GM18870 (cell line): ENCODE data around the gene KCNT1.
"Not testable (repeated sequence)": the region's sequence is repeated elsewhere in the genome, so short reads cannot be mapped to it uniquely, and the experiment has no call there.

ENCODE experiments used
- ATAC-seq: cut with Tn5 transposase; IDR thresholded peaks from one replicate; pipeline ENCODE4 v1.9.1; 2021; ENCODE audit warnings: moderate library complexity; ENCODE audit not compliant: unreplicated experiment

The KCNT1 gene

DNA sequence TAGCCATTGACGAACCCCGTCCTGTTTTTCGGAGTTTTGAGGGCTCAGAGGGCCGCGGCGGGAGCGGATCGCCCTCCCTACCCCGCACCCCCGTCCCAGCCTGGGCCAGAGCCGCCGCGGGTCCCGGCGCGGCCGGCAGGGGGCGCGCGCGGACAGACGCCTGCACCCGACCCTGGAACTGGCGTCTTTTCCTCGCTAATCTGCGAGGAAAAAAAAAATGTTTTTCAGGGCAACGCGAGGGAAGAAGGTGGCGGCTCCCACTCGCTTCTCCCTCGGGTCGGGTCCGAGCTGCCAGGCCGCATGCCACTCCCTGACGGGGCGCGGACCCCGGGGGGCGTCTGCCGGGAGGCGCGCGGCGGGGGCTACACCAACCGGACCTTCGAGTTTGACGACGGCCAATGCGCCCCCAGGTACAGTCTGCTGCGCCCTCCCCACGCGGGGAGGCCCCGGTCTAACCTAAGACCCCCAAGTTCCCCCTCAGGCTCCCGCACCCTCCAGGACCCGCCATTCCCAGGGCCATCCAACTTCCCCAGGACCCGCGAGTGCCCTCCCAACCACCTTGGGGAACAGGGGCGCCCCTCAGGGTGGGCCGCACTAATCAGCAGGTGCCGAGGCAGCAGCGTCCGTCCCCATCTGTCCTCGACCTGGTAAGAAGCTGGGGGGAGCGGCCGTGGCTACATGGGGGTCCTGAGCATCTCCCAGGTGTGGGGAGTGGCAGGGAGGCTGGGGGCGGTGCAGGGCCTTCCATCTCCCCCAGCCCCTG is at the start of gene KCNT1:
Gene KCNT1 (plus strand): TSS at position 227 of the 763 bp plus-strand sequence. CDS start 74 bp downstream, at position 301.
- ATAC-seq, result no peak

DNA sequence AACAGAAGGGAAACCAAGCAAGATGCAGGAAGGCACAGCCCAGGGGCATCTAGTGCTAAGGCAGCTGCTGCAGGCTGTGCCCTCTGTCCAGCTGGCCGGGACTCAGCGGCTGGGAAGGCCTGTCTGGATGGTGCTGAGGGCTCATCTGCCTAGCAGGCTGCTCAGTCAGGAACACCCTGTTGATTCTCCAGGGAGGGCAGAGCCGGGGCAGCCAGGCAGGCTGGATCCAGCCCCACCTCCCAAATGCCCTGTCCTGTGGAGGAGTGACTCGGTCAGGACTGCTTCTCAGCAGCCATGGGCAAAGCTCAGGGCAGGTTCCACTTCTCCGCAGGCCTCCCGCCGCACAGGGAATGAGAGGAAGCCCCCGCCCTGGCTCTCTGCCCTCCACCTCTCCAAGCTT is 46.7 kb upstream of the KCNT1 start:
- no peak for ATAC-seq

- ATAC-seq, result no peak
Measured at GRCh38 chr9:135657416-135657815, 44.6 kb upstream of the KCNT1 start.

DNA sequence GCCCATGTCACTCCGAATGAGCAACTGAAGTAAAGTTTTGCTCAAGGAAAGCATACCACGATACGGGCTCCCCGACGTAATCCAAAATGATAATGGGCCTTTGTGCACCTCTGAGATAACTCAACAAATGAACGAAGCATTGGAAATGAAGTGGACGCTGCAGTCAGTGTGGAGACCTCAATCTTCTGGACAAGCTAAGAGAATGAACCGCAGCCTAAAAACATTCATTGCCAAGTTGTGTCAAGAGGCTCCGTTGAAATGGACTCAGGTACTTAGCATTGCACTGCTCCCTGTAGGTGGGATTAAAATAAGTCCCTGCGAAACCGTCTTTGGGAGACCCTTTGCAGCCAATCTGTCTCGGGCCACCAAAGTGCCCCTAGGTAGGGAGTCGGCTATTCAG is 42.7 kb upstream of the KCNT1 start:
- ATAC-seq, result no peak

- ATAC-seq, result no peak
Measured at GRCh38 chr9:135660407-135660806, 41.6 kb upstream of the KCNT1 start.

DNA sequence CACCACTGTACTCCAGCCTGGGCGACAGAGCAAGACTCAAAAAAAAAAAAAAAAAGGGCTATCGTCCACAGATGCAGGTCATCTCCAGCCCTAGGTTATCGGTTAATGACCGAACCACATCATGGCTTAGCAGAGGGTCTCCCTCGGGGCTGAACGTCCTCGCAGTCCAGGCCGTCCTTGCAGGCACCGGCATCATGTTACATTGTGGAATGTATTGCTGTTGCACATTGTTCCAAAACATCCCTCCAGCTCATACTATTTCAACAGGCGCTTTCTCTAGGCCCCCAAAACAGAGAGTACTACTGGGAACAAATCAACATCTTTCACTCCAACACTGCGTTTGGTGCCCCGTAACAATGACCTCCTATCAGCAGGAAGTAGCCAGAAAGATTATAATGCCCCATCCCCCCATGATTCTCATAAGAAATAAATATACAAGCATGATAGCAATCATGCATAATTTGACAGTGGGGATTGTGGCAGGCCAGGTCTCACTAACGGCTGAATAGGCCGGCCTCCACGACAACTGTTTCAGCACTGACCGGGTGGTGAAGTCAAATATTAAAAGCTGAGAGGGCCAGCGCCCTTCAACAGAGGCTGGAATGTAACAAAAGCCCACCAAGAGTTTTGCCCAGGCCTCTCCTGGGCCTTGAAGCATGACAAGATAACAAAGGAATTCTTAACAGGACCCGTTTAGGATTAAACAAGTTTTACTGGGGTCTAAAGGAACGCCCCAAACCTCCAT is 40.0 kb upstream of the KCNT1 start:
- no peak for ATAC-seq

DNA sequence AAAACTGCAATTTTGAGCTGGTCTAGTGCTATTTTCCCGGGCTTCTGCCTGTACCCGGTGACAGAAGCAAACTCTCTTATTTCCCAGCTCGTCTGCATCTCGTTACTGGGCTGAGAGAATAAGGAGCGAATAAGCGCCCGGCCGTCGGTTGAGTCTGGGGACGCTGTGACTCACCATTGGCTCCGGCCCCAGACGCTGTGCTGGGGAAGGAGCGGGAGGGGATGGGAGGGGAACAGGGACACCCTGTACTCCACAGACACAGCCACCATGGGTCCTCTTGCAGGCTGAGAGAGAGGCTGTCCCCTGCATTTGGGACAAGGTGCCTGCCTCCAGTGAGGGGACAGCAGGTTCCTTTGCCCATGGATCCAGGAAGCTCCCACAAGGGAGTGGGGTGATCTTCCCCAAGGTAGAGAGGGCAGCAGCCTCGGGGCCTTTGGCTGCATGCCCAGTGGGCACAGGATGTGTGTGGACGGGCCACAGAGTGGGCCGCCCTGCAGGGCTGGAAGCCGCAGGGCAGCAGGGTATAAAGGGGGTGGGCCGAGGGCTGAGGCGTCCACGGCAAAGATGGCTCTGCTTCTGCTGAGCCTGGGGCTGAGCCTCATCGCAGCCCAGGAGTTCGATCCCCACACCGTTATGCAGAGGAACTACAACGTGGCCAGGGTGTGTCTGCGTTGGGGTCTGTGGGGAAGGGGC is 39.1 kb upstream of the KCNT1 start, which contains the start of gene LCN9:
Gene LCN9 (plus strand): TSS at position 552 of the 693 bp plus-strand sequence. CDS start 13 bp downstream, at position 565.
- ATAC-seq, result no peak

DNA sequence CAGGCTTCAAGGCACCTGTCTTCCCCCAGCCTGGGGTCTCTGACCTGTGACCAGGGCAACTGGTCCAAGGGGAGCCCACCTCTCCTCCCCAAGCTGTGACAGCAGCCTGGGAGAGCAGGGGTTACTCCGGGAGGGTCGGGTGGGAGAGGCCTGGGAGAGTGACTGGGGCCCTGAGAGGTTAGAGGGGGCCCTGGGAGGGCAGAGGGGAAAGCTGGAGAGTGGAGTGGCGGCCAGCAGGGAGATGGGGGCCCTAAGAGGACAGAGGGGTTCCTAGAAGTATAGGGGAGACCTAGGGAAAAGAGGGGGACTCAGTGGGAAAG is 38.6 kb upstream of the KCNT1 start:
- ATAC-seq, result no peak

DNA sequence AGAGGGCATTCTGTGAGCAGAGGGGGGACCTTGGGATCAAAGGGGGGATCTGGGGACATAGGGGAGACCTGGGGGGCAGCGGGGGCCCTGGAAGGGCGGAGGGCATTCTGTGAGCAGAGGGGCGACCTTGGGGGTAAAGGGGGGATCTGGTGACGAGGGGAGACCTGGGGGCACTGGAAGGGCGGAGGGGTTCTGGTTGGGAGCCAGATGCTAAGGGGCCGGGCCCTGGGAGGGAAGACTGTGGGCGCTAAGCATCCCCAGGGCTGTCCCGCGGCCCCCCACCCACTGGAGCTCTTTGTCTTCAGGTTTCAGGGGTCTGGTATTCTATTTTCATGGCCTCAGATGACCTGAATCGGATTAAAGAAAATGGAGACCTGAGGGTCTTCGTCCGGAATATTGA is 38.1 kb upstream of the KCNT1 start:
- no peak for ATAC-seq

- no peak for ATAC-seq
Measured at GRCh38 chr9:135664266-135664665, 37.7 kb upstream of the KCNT1 start.

- ATAC-seq, result no peak
Measured at GRCh38 chr9:135664801-135665794, 36.9 kb upstream of the KCNT1 start.

- no peak for ATAC-seq
Measured at GRCh38 chr9:135665795-135666189, 36.2 kb upstream of the KCNT1 start.

GRCh38 chr9:135666534-135667462 is 35.2 kb upstream of the KCNT1 start:
- no peak for ATAC-seq

- no peak for ATAC-seq
Measured at GRCh38 chr9:135667463-135668001, 34.5 kb upstream of the KCNT1 start.

- ATAC-seq, result not testable (repeated sequence)
Measured at GRCh38 chr9:135669018-135669417, 33.0 kb upstream of the KCNT1 start.

DNA sequence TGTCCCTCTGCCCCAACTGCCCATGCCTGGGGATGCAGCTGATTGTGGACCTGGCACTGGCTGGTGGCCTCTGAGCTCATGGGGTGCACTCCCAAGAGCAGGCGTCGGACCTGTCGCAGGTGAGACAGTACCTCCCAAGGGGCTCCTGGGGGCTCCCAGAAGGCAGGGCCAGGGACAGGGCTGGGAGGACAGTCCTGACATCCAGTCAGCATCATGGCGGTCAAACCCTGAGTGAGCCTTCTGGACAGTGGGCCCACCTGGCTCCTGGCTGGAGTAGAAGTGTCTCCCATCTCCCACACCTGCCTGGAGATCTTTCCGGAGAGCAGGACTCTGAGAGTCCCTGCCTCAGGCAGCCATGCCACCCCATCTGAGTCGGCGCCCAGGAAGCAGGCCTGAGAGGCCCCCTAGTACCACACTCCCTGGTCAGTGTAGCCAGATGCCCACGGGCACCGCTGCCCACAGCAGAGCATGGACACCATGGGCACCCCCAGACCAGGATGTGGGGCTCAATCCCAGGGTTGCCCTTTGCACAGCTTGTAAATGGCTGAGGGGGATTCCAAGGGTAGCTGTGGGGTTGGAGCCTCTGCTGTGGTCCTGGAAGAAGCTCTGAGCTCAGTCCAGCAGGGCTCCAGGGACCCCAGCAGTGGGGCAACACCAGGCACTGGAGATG is 32.2 kb upstream of the KCNT1 start:
- ATAC-seq, result no peak

GRCh38 chr9:135670721-135671590 is 31.0 kb upstream of the KCNT1 start:
- ATAC-seq, result no peak

- ATAC-seq, result no peak
Measured at GRCh38 chr9:135671591-135672041, 30.4 kb upstream of the KCNT1 start.
